ENCODE measurements around the gene ATF3.

- no peak for TF ChIP-seq POLR2AphosphoS5 (IDR thresholded peaks at IDR 0.05; ENCODE audit: low read depth, low read length)
- no peak for TF ChIP-seq TAF1 (IDR thresholded peaks at IDR 0.05; ENCODE audit: borderline replicate concordance, insufficient read depth, low read length)
- TF ChIP-seq REST (IDR thresholded peaks at IDR 0.05; ENCODE audit: insufficient read depth in 1 of 2, low read depth in 2 of 2, low read length in 2 of 2), result no peak
- TF ChIP-seq SIN3A (IDR thresholded peaks at IDR 0.05; ENCODE audit: borderline replicate concordance, insufficient read depth, low read length), result no peak
These were observed 27.5 kb upstream of the ATF3 start for GRCh38 chr1:212581034-212581433.

All from PFSK-1 (cell line).